Osteoblast (primary cell): ENCODE measurements around the gene DR1. TPM values are rescaled to one million over a fixed set of nuclear protein-coding genes. Genes with fewer than 3 reads are reported as not detected.

Experiments used
- DNase-seq: peaks from one replicate; pipeline ENCODE4 v3.0.0; 2011; ENCODE audit warnings: low spot score, mixed read lengths; ENCODE audit not compliant: insufficient read length; ENCODE audit errors: missing footprints
- H2AFZ ChIP-seq: 2 replicates; pipeline ENCODE4 v1.6.0; 2011; ENCODE audit warnings: mild to moderate bottlenecking, low read length
- H3K27ac ChIP-seq: 2 replicates; pipeline ENCODE4 v1.5.1; 2011; ENCODE audit warnings: mild to moderate bottlenecking, low read depth, low read length, moderate library complexity
- H3K27me3 ChIP-seq: 2 replicates; pipeline ENCODE4 v1.6.0; 2012; ENCODE audit warnings: mild to moderate bottlenecking, control low read depth, inconsistent platforms, low read length, moderate library complexity; ENCODE audit not compliant: insufficient read depth
- H3K36me3 ChIP-seq: 2 replicates; pipeline ENCODE4 v1.5.1; 2011; ENCODE audit warnings: mild to moderate bottlenecking, low read length, control low read depth, moderate library complexity; ENCODE audit not compliant: insufficient read depth
- H3K4me1 ChIP-seq: 2 replicates; pipeline ENCODE4 v1.5.1; 2011; ENCODE audit warnings: mild to moderate bottlenecking, low read length, control low read depth, moderate library complexity; ENCODE audit not compliant: insufficient read depth
- H3K4me2 ChIP-seq: 2 replicates; pipeline ENCODE4 v1.6.0; 2011; ENCODE audit warnings: mild to moderate bottlenecking, low read length; ENCODE audit not compliant: insufficient read depth
- H3K4me3 ChIP-seq: fragments of 200-600 bp; sonication (generic); 3 replicates; pipeline ENCODE4 v1.5.1; 2012; ENCODE audit warnings: mild to moderate bottlenecking, low read length, inconsistent platforms; ENCODE audit not compliant: insufficient read depth
- H3K79me2 ChIP-seq: 2 replicates; pipeline ENCODE4 v1.6.0; 2012; ENCODE audit warnings: mild to moderate bottlenecking, low read length, control low read depth, inconsistent platforms; ENCODE audit not compliant: insufficient read depth
- H3K9me3 ChIP-seq: 2 replicates; pipeline ENCODE4 v1.5.1; 2011; ENCODE audit warnings: low read depth, low read length, control low read depth
- H4K20me1 ChIP-seq: 2 replicates; pipeline ENCODE4 v1.6.0; 2012; ENCODE audit warnings: mild to moderate bottlenecking, low read length, control low read depth; ENCODE audit not compliant: insufficient read depth
- total RNA-seq: library from RNA; depleted of rRNA; stranded (reverse); fragments of >200 nt; gene quantifications from 2 replicates; pipeline ENCODE4 v1.2.3, GENCODE V29; 2012
- TF ChIP-seq, protein P1 (sequence below): IDR thresholded peaks from 2 replicates; pipeline ENCODE4 v1.5.1; 2011; ENCODE audit warnings: mild to moderate bottlenecking, low read depth, low read length, moderate library complexity; ENCODE audit errors: extremely low read depth

The DR1 gene
- total RNA-seq, 1 donor: 26.8 TPM

DNA sequence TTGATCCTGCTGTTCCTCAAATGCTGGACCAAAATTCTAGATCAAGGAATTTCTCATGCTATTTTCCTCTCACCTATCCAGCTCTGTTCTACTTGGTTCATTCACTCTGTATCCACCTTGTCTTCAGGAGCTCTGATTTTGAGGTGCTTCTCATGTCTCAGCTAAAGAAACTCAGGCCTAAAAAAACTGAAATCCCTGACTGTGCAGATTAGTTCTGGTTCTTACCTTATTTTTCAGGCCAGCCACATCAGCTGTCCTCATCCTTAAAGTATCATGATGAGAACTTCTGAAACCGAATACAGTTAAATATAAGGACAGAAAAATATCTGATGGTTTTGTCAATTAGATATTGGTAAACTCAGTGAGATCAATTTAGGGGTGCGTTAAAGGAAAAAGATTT is 27.8 kb upstream of the DR1 start:
- Histone ChIP-seq H2AFZ (no peak overlapping the region), H3K27me3 (no peaks in the 10 kb centered on the region), H3K4me1 (no peaks in the 10 kb centered on the region), H3K36me3 (no peaks in the 10 kb centered on the region), H3K9me3 (no peaks in the 10 kb centered on the region), H3K4me3 (no peak overlapping the region), H3K27ac (no peak overlapping the region), H3K4me2 (no peak overlapping the region), H4K20me1 (no peaks in the 10 kb centered on the region), H3K79me2 (no peaks in the 10 kb centered on the region)
- no peak for DNase-seq
- TF ChIP-seq, protein P1, sequence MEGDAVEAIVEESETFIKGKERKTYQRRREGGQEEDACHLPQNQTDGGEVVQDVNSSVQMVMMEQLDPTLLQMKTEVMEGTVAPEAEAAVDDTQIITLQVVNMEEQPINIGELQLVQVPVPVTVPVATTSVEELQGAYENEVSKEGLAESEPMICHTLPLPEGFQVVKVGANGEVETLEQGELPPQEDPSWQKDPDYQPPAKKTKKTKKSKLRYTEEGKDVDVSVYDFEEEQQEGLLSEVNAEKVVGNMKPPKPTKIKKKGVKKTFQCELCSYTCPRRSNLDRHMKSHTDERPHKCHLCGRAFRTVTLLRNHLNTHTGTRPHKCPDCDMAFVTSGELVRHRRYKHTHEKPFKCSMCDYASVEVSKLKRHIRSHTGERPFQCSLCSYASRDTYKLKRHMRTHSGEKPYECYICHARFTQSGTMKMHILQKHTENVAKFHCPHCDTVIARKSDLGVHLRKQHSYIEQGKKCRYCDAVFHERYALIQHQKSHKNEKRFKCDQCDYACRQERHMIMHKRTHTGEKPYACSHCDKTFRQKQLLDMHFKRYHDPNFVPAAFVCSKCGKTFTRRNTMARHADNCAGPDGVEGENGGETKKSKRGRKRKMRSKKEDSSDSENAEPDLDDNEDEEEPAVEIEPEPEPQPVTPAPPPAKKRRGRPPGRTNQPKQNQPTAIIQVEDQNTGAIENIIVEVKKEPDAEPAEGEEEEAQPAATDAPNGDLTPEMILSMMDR: no peak

DNA sequence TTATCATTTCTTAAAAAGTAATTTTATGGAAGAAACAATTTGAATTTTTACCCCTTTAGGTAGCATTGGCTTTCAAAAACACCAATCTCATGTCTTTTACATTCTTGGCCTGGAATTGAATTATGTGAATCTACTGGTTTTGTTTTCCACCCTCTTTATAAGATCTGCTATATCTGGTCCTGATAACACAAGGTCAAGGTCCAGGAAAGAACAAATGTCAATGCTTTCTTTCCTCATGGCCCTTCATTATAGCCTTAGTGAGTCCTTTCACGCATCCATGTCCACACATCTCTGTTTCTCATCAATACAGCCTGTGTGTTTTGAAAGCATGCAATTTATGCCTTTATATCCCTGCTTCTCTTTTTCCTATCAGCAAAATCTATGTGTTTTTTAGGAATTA is 24.0 kb upstream of the DR1 start:
- Histone ChIP-seq H3K27me3 (no peaks in the 10 kb centered on the region), H3K4me1 (peaks cover 15% of the 10 kb centered on the region)

DNA sequence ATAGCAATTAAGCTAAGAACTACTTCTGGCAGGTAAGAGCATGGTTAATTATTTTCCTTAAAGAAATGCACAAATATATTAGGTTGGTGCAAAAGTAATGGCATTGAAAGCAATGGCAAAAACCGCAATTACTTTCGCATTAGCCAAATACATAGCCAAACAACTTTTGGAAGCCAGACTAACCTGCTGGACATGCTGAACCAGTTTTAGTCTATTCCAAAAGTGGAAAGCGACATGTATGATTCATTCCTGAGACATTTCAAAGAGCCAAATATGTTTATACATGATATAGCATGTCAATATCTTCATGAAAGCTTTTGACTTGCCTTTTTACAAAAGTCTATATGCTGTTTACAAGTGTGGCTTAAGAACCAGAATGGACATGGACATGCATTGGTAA is 23.4 kb upstream of the DR1 start:
- H3K27ac ChIP-seq: no peak overlapping the region
- no peaks in the 10 kb centered on the region for H4K20me1 ChIP-seq
- TF ChIP-seq, protein P1: no peak
- H3K4me2 ChIP-seq: no peak overlapping the region
- no peak overlapping the region for H2AFZ ChIP-seq
- peaks cover 15% of the 10 kb centered on the region for H3K4me1 ChIP-seq
- no peak overlapping the region for H3K4me3 ChIP-seq
- DNase-seq: no peak
- H3K27me3 ChIP-seq: no peaks in the 10 kb centered on the region
- no peaks in the 10 kb centered on the region for H3K9me3 ChIP-seq
- no peaks in the 10 kb centered on the region for H3K36me3 ChIP-seq
- H3K79me2 ChIP-seq: no peaks in the 10 kb centered on the region

More for the DNA sequence above, 24.0 kb upstream of the DR1 start:
- Histone ChIP-seq H3K4me3 (no peak overlapping the region), H3K4me2 (no peak overlapping the region), H3K9me3 (no peaks in the 10 kb centered on the region), H3K79me2 (no peaks in the 10 kb centered on the region), H4K20me1 (no peaks in the 10 kb centered on the region), H2AFZ (no peak overlapping the region), H3K36me3 (no peaks in the 10 kb centered on the region), H3K27ac (no peak overlapping the region)
- TF ChIP-seq, protein P1: no peak
- DNase-seq: no peak

DNA sequence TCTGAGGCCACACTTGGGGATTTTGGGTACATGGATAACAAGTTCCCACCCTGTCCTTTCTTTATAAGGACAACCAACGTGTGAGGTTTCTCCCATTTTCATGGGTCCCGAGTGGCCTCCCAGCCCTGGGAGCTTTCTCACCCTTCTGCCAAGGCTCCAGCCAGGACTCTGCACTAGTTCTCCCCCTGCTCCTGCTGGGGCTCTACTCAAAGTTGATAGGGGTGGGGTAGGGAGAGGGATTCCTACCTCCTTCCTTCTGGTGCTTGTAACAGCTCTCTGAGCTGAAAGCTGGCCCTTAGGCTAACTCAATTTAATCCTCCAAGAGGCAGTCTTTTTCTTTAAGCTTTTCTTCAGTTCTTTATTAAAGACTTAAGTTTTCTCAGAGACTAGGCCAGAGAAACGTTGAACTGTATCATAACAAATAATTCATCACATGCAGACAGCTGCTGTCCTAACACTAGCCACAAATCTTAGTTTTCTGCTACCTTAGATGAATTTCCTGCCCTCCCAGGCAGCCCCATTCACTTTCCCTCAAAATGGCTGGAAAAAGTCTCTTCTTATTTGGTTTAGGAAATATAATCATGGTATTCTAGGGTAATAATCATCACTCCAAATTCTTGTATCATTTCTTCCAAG is 22.4 kb upstream of the DR1 start:
- no peak overlapping the region for H3K4me2 ChIP-seq
- H3K4me3 ChIP-seq: no peak overlapping the region
- no peaks in the 10 kb centered on the region for H3K9me3 ChIP-seq
- H3K79me2 ChIP-seq: no peaks in the 10 kb centered on the region
- DNase-seq: no peak
- peaks cover 15% of the 10 kb centered on the region for H3K4me1 ChIP-seq
- H2AFZ ChIP-seq: no peak overlapping the region
- H3K36me3 ChIP-seq: no peaks in the 10 kb centered on the region
- TF ChIP-seq, protein P1: no peak
- H3K27ac ChIP-seq: no peak overlapping the region
- no peaks in the 10 kb centered on the region for H4K20me1 ChIP-seq
- H3K27me3 ChIP-seq: no peaks in the 10 kb centered on the region
